ENCODE results near the gene CDC42BPB. TPM values are rescaled to one million over a fixed set of nuclear protein-coding genes. Genes with fewer than 3 reads are reported as not detected.

The CDC42BPB gene
- total and polyA plus RNA-seq, 2 of the 13 experiments (the other 11 are each of a cell fraction or from before 2014, with no cell fraction given): 19.7 to 32.3 TPM

GRCh38 chr14:102939820-102940561 is 117.4 kb downstream of the CDC42BPB start:
- intact Hi-C loops (cut with micrococcal nuclease; ENCODE audit: unreplicated experiment) (no loop called here), in situ Hi-C loops (cut with HindIII; ENCODE audit: extremely low pct_ligation_motif_present, low pct_unique_long_range_greater_than_20kb) (no loop called here)
- no peak for DNase-seq (ENCODE audit: low spot score)
- no peaks in the 10 kb centered on the region for H4K20me1 ChIP-seq (ENCODE audit: insufficient read depth, low read length)
- WGBS (ENCODE audit: low lambda C conversion rate): over 99% methylated on average over 22 of the region's 43 CpGs
- no TSS peak for BruUV-seq (replicated peaks)
- no peaks in the 10 kb centered on the region for H3K79me2 ChIP-seq (ENCODE audit: insufficient read depth, low read length)
- no peaks in the 10 kb centered on the region for H3K27me3 ChIP-seq (ENCODE audit: control insufficient read depth in 1 of 2, insufficient read depth in 2 of 2, low read length in 2 of 2)
- H3K36me3 ChIP-seq (replicated peaks in 1 of 2; ENCODE audit: control insufficient read depth in 1 of 2, insufficient read depth in 2 of 2, low read length in 2 of 2): peaks cover 0 to 8% of the 10 kb centered on the region in 2 experiments; a peak in 2 of 5 replicates
- H3K27ac ChIP-seq (ENCODE audit: extremely low read length, insufficient read depth, low read length): no peak overlapping the region
- no peaks in the 10 kb centered on the region for H3K4me1 ChIP-seq (ENCODE audit: insufficient read depth, low read length)
- no peak overlapping the region for H2AFZ ChIP-seq (ENCODE audit: low read length)
- H3K4me3 ChIP-seq (replicated peaks in 1 of 3; ENCODE audit: insufficient read depth in 1 of 3, low read depth in 2 of 3, low read length in 3 of 3): no peak overlapping the region
- no peak overlapping the region for H3K9ac ChIP-seq (ENCODE audit: insufficient read depth, low read depth, low read length)
- no peak for ATAC-seq
- CTCF ChIA-PET (ENCODE audit: low intra/inter-chr PET ratio, low total read pairs): no interaction called here
- TF ChIP-seq KDM5A (IDR thresholded peaks at IDR 0.05; ENCODE audit: borderline replicate concordance, low read length) (no peak), ZBTB7B (CRISPR knock-in tag; IDR thresholded peaks at IDR 0.05) (no peak), MLX (CRISPR knock-in tag; IDR thresholded peaks at IDR 0.05) (no peak)
- FAIRE-seq: no peak
- H3K4me2 ChIP-seq (ENCODE audit: low read depth, low read length): no peak overlapping the region
- H3K9me3 ChIP-seq (ENCODE audit: low read length): no peaks in the 10 kb centered on the region
- POLR2A ChIA-PET: no interaction called here

- intact Hi-C loops (cut with micrococcal nuclease; ENCODE audit: unreplicated experiment): no loop called here
- POLR2A ChIA-PET: no interaction called here
Observed at GRCh38 chr14:102939329-102939728, 118.0 kb downstream of the CDC42BPB start.

More at GRCh38 chr14:102939329-102939728, 118.0 kb downstream of the CDC42BPB start:
- no peaks in the 10 kb centered on the region for H3K79me2 ChIP-seq (ENCODE audit: insufficient read depth, low read length)
- WGBS (ENCODE audit: low lambda C conversion rate): 97% methylated on average over 10 of the region's 18 CpGs
- H2AFZ ChIP-seq (ENCODE audit: low read length): no peak overlapping the region
- in situ Hi-C loops (cut with HindIII; ENCODE audit: extremely low pct_ligation_motif_present, low pct_unique_long_range_greater_than_20kb): no loop called here
- TF ChIP-seq ZNF564 (CRISPR knock-in tag; IDR thresholded peaks at IDR 0.05): no peak
- TF ChIP-seq, protein P1, sequence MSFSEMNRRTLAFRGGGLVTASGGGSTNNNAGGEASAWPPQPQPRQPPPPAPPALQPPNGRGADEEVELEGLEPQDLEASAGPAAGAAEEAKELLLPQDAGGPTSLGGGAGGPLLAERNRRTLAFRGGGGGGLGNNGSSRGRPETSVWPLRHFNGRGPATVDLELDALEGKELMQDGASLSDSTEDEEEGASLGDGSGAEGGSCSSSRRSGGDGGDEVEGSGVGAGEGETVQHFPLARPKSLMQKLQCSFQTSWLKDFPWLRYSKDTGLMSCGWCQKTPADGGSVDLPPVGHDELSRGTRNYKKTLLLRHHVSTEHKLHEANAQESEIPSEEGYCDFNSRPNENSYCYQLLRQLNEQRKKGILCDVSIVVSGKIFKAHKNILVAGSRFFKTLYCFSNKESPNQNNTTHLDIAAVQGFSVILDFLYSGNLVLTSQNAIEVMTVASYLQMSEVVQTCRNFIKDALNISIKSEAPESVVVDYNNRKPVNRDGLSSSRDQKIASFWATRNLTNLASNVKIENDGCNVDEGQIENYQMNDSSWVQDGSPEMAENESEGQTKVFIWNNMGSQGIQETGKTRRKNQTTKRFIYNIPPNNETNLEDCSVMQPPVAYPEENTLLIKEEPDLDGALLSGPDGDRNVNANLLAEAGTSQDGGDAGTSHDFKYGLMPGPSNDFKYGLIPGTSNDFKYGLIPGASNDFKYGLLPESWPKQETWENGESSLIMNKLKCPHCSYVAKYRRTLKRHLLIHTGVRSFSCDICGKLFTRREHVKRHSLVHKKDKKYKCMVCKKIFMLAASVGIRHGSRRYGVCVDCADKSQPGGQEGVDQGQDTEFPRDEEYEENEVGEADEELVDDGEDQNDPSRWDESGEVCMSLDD (CRISPR knock-in tag; IDR thresholded peaks at IDR 0.05; ENCODE audit: borderline replicate concordance): no peak
- TF ChIP-seq, protein P2, sequence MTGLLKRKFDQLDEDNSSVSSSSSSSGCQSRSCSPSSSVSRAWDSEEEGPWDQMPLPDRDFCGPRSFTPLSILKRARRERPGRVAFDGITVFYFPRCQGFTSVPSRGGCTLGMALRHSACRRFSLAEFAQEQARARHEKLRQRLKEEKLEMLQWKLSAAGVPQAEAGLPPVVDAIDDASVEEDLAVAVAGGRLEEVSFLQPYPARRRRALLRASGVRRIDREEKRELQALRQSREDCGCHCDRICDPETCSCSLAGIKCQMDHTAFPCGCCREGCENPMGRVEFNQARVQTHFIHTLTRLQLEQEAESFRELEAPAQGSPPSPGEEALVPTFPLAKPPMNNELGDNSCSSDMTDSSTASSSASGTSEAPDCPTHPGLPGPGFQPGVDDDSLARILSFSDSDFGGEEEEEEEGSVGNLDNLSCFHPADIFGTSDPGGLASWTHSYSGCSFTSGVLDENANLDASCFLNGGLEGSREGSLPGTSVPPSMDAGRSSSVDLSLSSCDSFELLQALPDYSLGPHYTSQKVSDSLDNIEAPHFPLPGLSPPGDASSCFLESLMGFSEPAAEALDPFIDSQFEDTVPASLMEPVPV (CRISPR knock-in tag; IDR thresholded peaks at IDR 0.05): no peak
- TF ChIP-seq, protein P3, sequence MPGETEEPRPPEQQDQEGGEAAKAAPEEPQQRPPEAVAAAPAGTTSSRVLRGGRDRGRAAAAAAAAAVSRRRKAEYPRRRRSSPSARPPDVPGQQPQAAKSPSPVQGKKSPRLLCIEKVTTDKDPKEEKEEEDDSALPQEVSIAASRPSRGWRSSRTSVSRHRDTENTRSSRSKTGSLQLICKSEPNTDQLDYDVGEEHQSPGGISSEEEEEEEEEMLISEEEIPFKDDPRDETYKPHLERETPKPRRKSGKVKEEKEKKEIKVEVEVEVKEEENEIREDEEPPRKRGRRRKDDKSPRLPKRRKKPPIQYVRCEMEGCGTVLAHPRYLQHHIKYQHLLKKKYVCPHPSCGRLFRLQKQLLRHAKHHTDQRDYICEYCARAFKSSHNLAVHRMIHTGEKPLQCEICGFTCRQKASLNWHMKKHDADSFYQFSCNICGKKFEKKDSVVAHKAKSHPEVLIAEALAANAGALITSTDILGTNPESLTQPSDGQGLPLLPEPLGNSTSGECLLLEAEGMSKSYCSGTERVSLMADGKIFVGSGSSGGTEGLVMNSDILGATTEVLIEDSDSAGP (CRISPR knock-in tag; IDR thresholded peaks at IDR 0.05; ENCODE audit: borderline replicate concordance): no peak
- TF ChIP-seq, protein P4, sequence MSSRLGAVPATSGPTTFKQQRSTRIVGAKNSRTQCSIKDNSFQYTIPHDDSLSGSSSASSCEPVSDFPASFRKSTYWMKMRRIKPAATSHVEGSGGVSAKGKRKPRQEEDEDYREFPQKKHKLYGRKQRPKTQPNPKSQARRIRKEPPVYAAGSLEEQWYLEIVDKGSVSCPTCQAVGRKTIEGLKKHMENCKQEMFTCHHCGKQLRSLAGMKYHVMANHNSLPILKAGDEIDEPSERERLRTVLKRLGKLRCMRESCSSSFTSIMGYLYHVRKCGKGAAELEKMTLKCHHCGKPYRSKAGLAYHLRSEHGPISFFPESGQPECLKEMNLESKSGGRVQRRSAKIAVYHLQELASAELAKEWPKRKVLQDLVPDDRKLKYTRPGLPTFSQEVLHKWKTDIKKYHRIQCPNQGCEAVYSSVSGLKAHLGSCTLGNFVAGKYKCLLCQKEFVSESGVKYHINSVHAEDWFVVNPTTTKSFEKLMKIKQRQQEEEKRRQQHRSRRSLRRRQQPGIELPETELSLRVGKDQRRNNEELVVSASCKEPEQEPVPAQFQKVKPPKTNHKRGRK (CRISPR knock-in tag; IDR thresholded peaks at IDR 0.05): no peak
- no peaks in the 10 kb centered on the region for H3K9me3 ChIP-seq (ENCODE audit: low read length)
- no peak for DNase-seq (ENCODE audit: low spot score)
- H3K36me3 ChIP-seq (replicated peaks in 1 of 2; ENCODE audit: control insufficient read depth in 1 of 2, insufficient read depth in 2 of 2, low read length in 2 of 2): peaks cover 0 to 5% of the 10 kb centered on the region in 2 experiments; a peak in 2 of 5 replicates
- H4K20me1 ChIP-seq (ENCODE audit: insufficient read depth, low read length): no peaks in the 10 kb centered on the region
- H3K9ac ChIP-seq (ENCODE audit: insufficient read depth, low read depth, low read length): no peak overlapping the region
- H3K4me2 ChIP-seq (ENCODE audit: low read depth, low read length): no peak overlapping the region
- H3K27ac ChIP-seq (ENCODE audit: extremely low read length, insufficient read depth, low read length): no peak overlapping the region
- CTCF ChIA-PET (ENCODE audit: low intra/inter-chr PET ratio, low total read pairs): no interaction called here
- H3K27me3 ChIP-seq (ENCODE audit: control insufficient read depth in 1 of 2, insufficient read depth in 2 of 2, low read length in 2 of 2): no peaks in the 10 kb centered on the region
- no TSS peak for BruUV-seq (replicated peaks)
- H3K4me3 ChIP-seq (replicated peaks in 1 of 3; ENCODE audit: insufficient read depth in 1 of 3, low read depth in 2 of 3, low read length in 3 of 3): no peak overlapping the region
- no peak for ATAC-seq
- H3K4me1 ChIP-seq (ENCODE audit: insufficient read depth, low read length): no peaks in the 10 kb centered on the region
- no peak for FAIRE-seq
